Measurements from ENCODE around the gene HK1. TPM values are rescaled to one million over a fixed set of nuclear protein-coding genes. Genes with fewer than 3 reads are reported as not detected.

The HK1 gene
- polyA plus RNA-seq, 1 donor from 2014 or later: 88.6 TPM

- no peak overlapping the region for H3K4me3 Mint-ChIP-seq
- H3K36me3 Mint-ChIP-seq: peaks cover 15% of the 10 kb centered on the region
Measured at GRCh38 chr10:69389827-69390490, 111.7 kb downstream of the HK1 start.

DNA sequence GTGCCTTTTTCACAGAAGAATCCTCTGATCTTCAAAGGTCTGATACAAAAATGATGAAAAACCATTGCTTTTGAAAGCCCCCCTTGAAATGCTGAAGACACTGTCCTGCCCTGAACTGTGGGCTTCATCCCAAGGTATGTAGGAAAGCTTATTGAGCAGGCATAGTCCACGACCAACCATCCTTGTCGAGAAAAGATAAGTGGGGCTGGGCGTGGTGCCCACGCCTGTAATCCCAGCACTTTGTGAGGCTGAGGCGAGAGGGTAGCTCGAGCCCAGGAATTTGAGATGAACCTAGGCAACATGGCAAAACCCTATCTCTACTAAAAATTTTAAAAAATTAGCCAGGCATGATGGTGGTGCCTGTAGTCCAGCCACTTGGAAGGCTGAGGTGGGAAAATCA lies 112.9 kb downstream of the HK1 start:
- Mint-ChIP-seq H3K27ac (no peak overlapping the region), H3K4me1 (peaks cover 10 to 14% (median 10%) of the 10 kb centered on the region in 3 donors), H3K9me3 (peaks cover 0 to 4% (median 0%) of the 10 kb centered on the region in 3 donors), H3K4me3 (no peak overlapping the region), H3K36me3 (peaks cover 15% of the 10 kb centered on the region), H3K27me3 (no peaks in the 10 kb centered on the region)

More at GRCh38 chr10:69389827-69390490, 111.7 kb downstream of the HK1 start:
- Mint-ChIP-seq H3K4me1 (peaks cover 10 to 14% (median 10%) of the 10 kb centered on the region in 3 donors), H3K27me3 (no peaks in the 10 kb centered on the region), H3K27ac (peak overlapping the region in 2 of 3 donors; percentile 47 to 59), H3K9me3 (peaks cover 0 to 4% (median 0%) of the 10 kb centered on the region in 3 donors)

- peaks cover 10 to 14% (median 10%) of the 10 kb centered on the region in 3 donors for H3K4me1 Mint-ChIP-seq
- peaks cover 0 to 4% (median 0%) of the 10 kb centered on the region in 3 donors for H3K9me3 Mint-ChIP-seq
- H3K36me3 Mint-ChIP-seq: peaks cover 13% of the 10 kb centered on the region
- peak overlapping the region in 1 of 3 donors; percentile 63 for H3K27ac Mint-ChIP-seq
- peak overlapping the region in 1 of 4 donors; percentile 1 for H3K4me3 Mint-ChIP-seq
- H3K27me3 Mint-ChIP-seq: no peaks in the 10 kb centered on the region
Measured at GRCh38 chr10:69392481-69393000, 114.2 kb downstream of the HK1 start.

- Mint-ChIP-seq H3K27me3 (no peaks in the 10 kb centered on the region), H3K9me3 (no peaks in the 10 kb centered on the region), H3K27ac (peak overlapping the region in 1 of 3 donors; percentile 57), H3K4me1 (peaks cover 10% of the 10 kb centered on the region in 3 donors), H3K4me3 (no peak overlapping the region), H3K36me3 (peaks cover 6% of the 10 kb centered on the region)
Measured at GRCh38 chr10:69394020-69394419, 115.7 kb downstream of the HK1 start.

GRCh38 chr10:69397972-69398371 lies 119.7 kb downstream of the HK1 start:
- Mint-ChIP-seq H3K4me3 (no peak overlapping the region), H3K27me3 (no peaks in the 10 kb centered on the region), H3K4me1 (no peaks in the 10 kb centered on the region), H3K36me3 (peaks cover 5% of the 10 kb centered on the region), H3K27ac (no peak overlapping the region), H3K9me3 (no peaks in the 10 kb centered on the region)

DNA sequence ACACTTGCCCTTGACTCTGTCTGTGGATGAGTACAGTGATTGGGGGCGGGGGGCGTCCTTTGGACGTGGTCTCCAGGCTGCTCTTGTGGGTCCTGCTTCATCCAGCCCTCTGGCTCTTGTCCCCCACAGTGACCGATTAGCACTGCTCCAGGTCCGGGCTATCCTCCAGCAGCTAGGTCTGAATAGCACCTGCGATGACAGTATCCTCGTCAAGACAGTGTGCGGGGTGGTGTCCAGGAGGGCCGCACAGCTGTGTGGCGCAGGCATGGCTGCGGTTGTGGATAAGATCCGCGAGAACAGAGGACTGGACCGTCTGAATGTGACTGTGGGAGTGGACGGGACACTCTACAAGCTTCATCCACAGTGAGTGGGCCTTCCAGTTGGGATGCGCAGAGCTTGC lies 120.2 kb downstream of the HK1 start:
- Mint-ChIP-seq H3K27ac (peak overlapping the region in 1 of 3 donors; percentile 39), H3K9me3 (no peaks in the 10 kb centered on the region), H3K4me3 (no peak overlapping the region), H3K4me1 (peaks cover 0 to 1% (median 0%) of the 10 kb centered on the region in 3 donors), H3K27me3 (no peaks in the 10 kb centered on the region), H3K36me3 (peaks cover 6% of the 10 kb centered on the region)

DNA sequence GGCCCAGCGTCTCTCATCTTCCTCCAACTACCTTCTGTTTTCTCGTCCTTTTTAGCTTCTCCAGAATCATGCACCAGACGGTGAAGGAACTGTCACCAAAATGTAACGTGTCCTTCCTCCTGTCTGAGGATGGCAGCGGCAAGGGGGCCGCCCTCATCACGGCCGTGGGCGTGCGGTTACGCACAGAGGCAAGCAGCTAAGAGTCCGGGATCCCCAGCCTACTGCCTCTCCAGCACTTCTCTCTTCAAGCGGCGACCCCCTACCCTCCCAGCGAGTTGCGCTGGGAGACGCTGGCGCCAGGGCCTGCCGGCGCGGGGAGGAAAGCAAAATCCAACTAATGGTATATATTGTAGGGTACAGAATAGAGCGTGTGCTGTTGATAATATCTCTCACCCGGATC lies 122.6 kb downstream of the HK1 start:
- Mint-ChIP-seq H3K27ac (peak overlapping the region in 1 of 3 donors; percentile 37), H3K36me3 (peaks cover 6% of the 10 kb centered on the region), H3K4me1 (peaks cover 0 to 2% (median 1%) of the 10 kb centered on the region in 3 donors), H3K4me3 (no peak overlapping the region), H3K27me3 (no peaks in the 10 kb centered on the region), H3K9me3 (no peaks in the 10 kb centered on the region)

GRCh38 chr10:69401416-69401815 lies 123.1 kb downstream of the HK1 start:
- Mint-ChIP-seq H3K36me3 (peaks cover 6% of the 10 kb centered on the region), H3K27me3 (no peaks in the 10 kb centered on the region), H3K9me3 (no peaks in the 10 kb centered on the region), H3K4me1 (peaks cover 0 to 2% (median 2%) of the 10 kb centered on the region in 3 donors), H3K4me3 (no peak overlapping the region), H3K27ac (no peak overlapping the region)

DNA sequence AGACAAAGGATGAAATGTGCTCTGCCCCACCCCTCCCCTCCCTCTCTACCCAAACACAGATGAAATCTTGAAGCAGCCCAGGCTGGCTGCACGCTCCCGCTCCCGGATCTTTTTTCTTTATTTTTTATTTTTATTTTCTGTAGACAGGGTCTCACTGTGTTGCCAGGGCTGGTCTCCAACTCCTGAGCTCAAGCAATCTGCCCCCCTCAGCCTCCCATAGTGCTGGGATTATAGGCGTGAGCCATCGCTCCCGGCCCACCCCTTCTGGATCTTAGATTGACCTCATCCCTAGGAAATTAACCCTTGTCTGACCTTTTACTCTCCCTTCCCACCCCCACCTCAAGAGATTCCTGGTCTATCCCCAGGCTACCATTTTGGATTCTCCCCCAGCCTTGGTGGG lies 124.1 kb downstream of the HK1 start:
- Mint-ChIP-seq H3K27me3 (no peaks in the 10 kb centered on the region), H3K4me3 (no peak overlapping the region), H3K4me1 (peaks cover 0 to 2% (median 2%) of the 10 kb centered on the region in 3 donors), H3K9me3 (no peaks in the 10 kb centered on the region), H3K27ac (no peak overlapping the region), H3K36me3 (peaks cover 6% of the 10 kb centered on the region)

- H3K27me3 Mint-ChIP-seq: no peaks in the 10 kb centered on the region
- H3K9me3 Mint-ChIP-seq: no peaks in the 10 kb centered on the region
- peaks cover 6% of the 10 kb centered on the region for H3K36me3 Mint-ChIP-seq
- no peak overlapping the region for H3K4me3 Mint-ChIP-seq
- H3K4me1 Mint-ChIP-seq: peaks cover 0 to 2% (median 2%) of the 10 kb centered on the region in 3 donors
- H3K27ac Mint-ChIP-seq: no peak overlapping the region
Measured at GRCh38 chr10:69403066-69403465, 124.8 kb downstream of the HK1 start.

- Mint-ChIP-seq H3K9me3 (no peaks in the 10 kb centered on the region), H3K36me3 (peaks cover 6% of the 10 kb centered on the region), H3K27me3 (no peaks in the 10 kb centered on the region), H3K4me1 (peaks cover 3 to 4% (median 3%) of the 10 kb centered on the region in 3 donors), H3K27ac (no peak overlapping the region), H3K4me3 (no peak overlapping the region)
Measured at GRCh38 chr10:69403519-69403918, 125.2 kb downstream of the HK1 start.

- Mint-ChIP-seq H3K27ac (no peak overlapping the region), H3K4me3 (no peak overlapping the region), H3K27me3 (no peaks in the 10 kb centered on the region)
Measured at GRCh38 chr10:69404786-69405185, 126.5 kb downstream of the HK1 start.

GRCh38 chr10:69405221-69405620 lies 126.9 kb downstream of the HK1 start:
- Mint-ChIP-seq H3K36me3 (peaks cover 6% of the 10 kb centered on the region), H3K27me3 (no peaks in the 10 kb centered on the region), H3K27ac (no peak overlapping the region), H3K4me1 (peaks cover 5 to 11% (median 10%) of the 10 kb centered on the region in 3 donors), H3K4me3 (no peak overlapping the region), H3K9me3 (no peaks in the 10 kb centered on the region)

More at GRCh38 chr10:69404786-69405185, 126.5 kb downstream of the HK1 start:
- H3K36me3 Mint-ChIP-seq: peaks cover 6% of the 10 kb centered on the region
- H3K9me3 Mint-ChIP-seq: no peaks in the 10 kb centered on the region
- peaks cover 5 to 8% (median 7%) of the 10 kb centered on the region in 3 donors for H3K4me1 Mint-ChIP-seq

DNA sequence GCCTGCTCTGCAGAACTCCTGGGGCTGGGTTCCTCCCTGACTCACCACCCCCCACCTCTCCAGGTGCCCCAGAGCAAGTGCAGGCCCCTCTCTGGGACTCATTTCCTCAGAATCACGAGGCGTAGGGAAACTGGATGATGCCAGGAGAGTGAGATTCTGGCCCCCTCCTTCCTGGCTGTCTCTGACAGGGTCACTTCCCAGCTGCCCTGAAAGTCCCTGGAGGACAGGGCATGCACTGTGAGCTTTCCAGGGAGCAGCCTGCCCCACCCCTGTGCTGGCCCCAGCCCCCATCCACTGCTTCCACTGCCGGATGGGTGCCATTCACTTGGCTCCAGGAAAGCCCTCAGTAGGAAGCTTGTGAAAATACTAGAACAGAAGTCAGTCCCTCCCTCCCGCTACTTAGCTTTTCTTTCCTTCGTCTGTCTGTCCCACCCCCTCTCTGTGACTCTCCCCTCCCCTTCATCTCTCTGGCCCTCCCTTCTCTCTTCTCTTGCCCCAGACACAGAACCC lies 128.1 kb downstream of the HK1 start:
- no peaks in the 10 kb centered on the region for H3K27me3 Mint-ChIP-seq
- H3K36me3 Mint-ChIP-seq: peaks cover 3% of the 10 kb centered on the region
- H3K4me3 Mint-ChIP-seq: no peak overlapping the region
- peak overlapping the region in 1 of 3 donors; percentile 44 for H3K27ac Mint-ChIP-seq
- no peaks in the 10 kb centered on the region for H3K9me3 Mint-ChIP-seq
- peaks cover 9 to 16% (median 15%) of the 10 kb centered on the region in 3 donors for H3K4me1 Mint-ChIP-seq

GRCh38 chr10:69406816-69407580 lies 128.7 kb downstream of the HK1 start:
- Mint-ChIP-seq H3K4me1 (peaks cover 9 to 16% (median 15%) of the 10 kb centered on the region in 3 donors), H3K36me3 (peaks cover 3% of the 10 kb centered on the region), H3K27me3 (no peaks in the 10 kb centered on the region), H3K27ac (peak overlapping the region in 1 of 3 donors; percentile 44), H3K9me3 (no peaks in the 10 kb centered on the region), H3K4me3 (no peak overlapping the region)
